ENCODE results near the gene PNMA8A.

- TF ChIP-seq CTCF (optimal IDR thresholded peaks at IDR 0.05 in 1 of 3, IDR thresholded peaks at IDR 0.05 in 1 of 3, conservative IDR thresholded peaks at IDR 0.05 in 1 of 3; ENCODE audit: extremely low read depth in 1 of 3, insufficient read depth in 2 of 3, low read length in 3 of 3) (no peak), EZH2 (IDR thresholded peaks at IDR 0.05; ENCODE audit: low read length) (no peak)
Observed at GRCh38 chr19:46428239-46429135, 42.9 kb downstream of the PNMA8A start, which contains the start of gene PNMA8C.

Data from keratinocyte (primary cell).